Loucy (cell line): ENCODE data around the gene DDX10.

Source experiments
- H2AFZ ChIP-seq: fragments of 200-600 bp; sonication (generic); 2 replicates; pipeline ENCODE4 v1.6.0; 2016; ENCODE audit warnings: antibody characterized with exemption, mild to moderate bottlenecking, low read length, moderate library complexity
- H3F3A ChIP-seq: fragments of 200-600 bp; 2 replicates; pipeline ENCODE4 v1.6.0; 2016; ENCODE audit warnings: antibody characterized with exemption, low read depth, mild to moderate bottlenecking
- H3K27me3 ChIP-seq: fragments of 200-600 bp; sonication (generic); 2 replicates; pipeline ENCODE4 v1.6.1; 2014; ENCODE audit warnings: low read length, mild to moderate bottlenecking; ENCODE audit not compliant: insufficient read depth, poor library complexity, severe bottlenecking
- H3K36me3 ChIP-seq: fragments of 200-600 bp; sonication (generic); 2 replicates; pipeline ENCODE4 v1.6.1; 2016; ENCODE audit warnings: low read length; ENCODE audit not compliant: insufficient read depth
- H3K4me1 ChIP-seq: fragments of 200-600 bp; sonication (generic); 2 replicates; pipeline ENCODE4 v1.5.1; 2014; ENCODE audit warnings: low read length, mild to moderate bottlenecking; ENCODE audit not compliant: insufficient read depth, poor library complexity, severe bottlenecking
- H3K4me2 ChIP-seq: fragments of 200-600 bp; sonication (generic); 2 replicates; pipeline ENCODE4 v1.6.0; 2014; ENCODE audit warnings: antibody characterized with exemption, low read length, low read depth, mild to moderate bottlenecking; ENCODE audit not compliant: poor library complexity, severe bottlenecking
- H3K4me3 ChIP-seq: fragments of 200-600 bp; sonication (generic); 2 replicates; pipeline ENCODE4 v1.5.1; 2014; ENCODE audit warnings: low read length, mild to moderate bottlenecking, mixed read lengths; ENCODE audit not compliant: poor library complexity, severe bottlenecking
- H3K79me2 ChIP-seq: fragments of 200-600 bp; sonication (generic); 2 replicates; pipeline ENCODE4 v1.6.1; 2014; ENCODE audit warnings: low read length; ENCODE audit not compliant: insufficient read depth
- H3K9ac ChIP-seq: fragments of 200-600 bp; sonication (generic); 2 replicates; pipeline ENCODE4 v1.6.0; 2014; ENCODE audit warnings: mild to moderate bottlenecking, low read depth, low read length, moderate library complexity; ENCODE audit not compliant: poor library complexity, severe bottlenecking
- H3K9me2 ChIP-seq: fragments of 200-600 bp; sonication (generic); replicated peaks from 2 replicates; pipeline ENCODE4 v1.6.1; 2016; ENCODE audit warnings: low read depth, low read length, mixed read lengths
- H3K9me3 ChIP-seq: fragments of 200-600 bp; sonication (generic); 2 replicates; pipeline ENCODE4 v1.6.1; 2014; ENCODE audit warnings: mild to moderate bottlenecking, antibody characterized with exemption, low read length, low read depth; ENCODE audit not compliant: insufficient read depth
- H4K20me1 ChIP-seq: fragments of 200-600 bp; sonication (generic); 2 replicates; pipeline ENCODE4 v1.6.0; 2014; ENCODE audit warnings: antibody characterized with exemption, low read length, mild to moderate bottlenecking; ENCODE audit not compliant: insufficient read depth, poor library complexity, severe bottlenecking
- CTCF ChIP-seq: fragments of 200-600 bp; sonication (generic); conservative IDR thresholded peaks from 2 replicates; pipeline ENCODE4 v1.5.1; 2014; ENCODE audit warnings: mild to moderate bottlenecking, antibody characterized with exemption, low read length
- EZH2phosphoT487 ChIP-seq: fragments of 200-600 bp; IDR thresholded peaks from 2 replicates; pipeline ENCODE4 v1.6.1; 2018; ENCODE audit warnings: antibody characterized with exemption, mild to moderate bottlenecking, moderate library complexity, borderline replicate concordance

The DDX10 gene

DNA sequence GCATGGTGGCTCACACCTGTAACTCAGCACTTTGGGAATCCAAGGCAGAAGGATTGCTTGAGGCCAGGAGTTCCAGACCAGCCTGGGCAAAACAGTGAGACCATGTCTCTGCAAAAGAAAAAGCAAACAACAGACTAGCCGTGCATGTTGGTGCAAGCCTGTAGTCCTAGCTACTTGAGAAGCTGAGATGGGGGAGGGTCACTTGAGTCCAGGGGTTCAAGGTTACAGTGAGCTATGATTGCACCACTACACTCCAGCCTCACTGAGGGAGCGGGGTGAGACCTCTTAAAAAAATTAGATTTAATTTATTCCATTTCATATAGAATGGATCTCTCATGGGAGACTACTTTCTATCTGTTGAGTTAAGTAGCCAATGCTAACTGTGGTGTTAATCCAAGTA is 50.4 kb downstream of the DDX10 start:
- Histone ChIP-seq H3K9me3 (no peaks in the 10 kb centered on the region), H3K9ac (no peak overlapping the region), H3K9me2 (no peaks in the 10 kb centered on the region), H3K4me1 (no peaks in the 10 kb centered on the region), H3K4me3 (no peak overlapping the region), H3K79me2 (peaks cover 7% of the 10 kb centered on the region; the same call in 1 of the 2 replicates), H3K27me3 (no peaks in the 10 kb centered on the region), H4K20me1 (no peaks in the 10 kb centered on the region), H3F3A (no peaks in the 10 kb centered on the region), H2AFZ (no peak overlapping the region), H3K4me2 (no peak overlapping the region), H3K36me3 (peaks cover 36% of the 10 kb centered on the region; the same call in 1 of the 2 replicates)
- no peak for TF ChIP-seq EZH2phosphoT487
- TF ChIP-seq CTCF: no peak

DNA sequence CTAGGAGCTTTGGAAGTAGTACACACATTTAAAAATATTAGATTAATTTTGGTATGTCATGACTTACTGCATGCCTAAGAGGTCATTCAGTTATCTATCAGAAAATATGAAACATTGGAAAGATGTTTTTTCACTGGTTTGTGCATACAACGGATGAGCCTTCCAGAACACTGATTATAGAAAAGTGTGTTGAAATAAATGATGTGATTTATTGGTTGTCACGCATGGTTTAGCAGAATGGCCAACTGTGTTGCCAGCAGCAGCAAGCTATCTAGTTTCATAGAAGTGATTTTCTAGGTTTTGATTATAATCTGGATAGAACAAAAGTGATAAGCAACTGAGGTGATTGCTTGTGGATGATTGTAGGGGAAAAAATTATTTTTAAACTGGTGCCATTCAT is 53.6 kb downstream of the DDX10 start:
- no peaks in the 10 kb centered on the region for H3F3A ChIP-seq
- peaks cover 46% of the 10 kb centered on the region; the same call in 1 of the 2 replicates for H3K36me3 ChIP-seq
- no peaks in the 10 kb centered on the region for H3K4me1 ChIP-seq
- no peak for TF ChIP-seq EZH2phosphoT487
- no peak for TF ChIP-seq CTCF
- H3K9ac ChIP-seq: no peak overlapping the region
- H4K20me1 ChIP-seq: no peaks in the 10 kb centered on the region
- H3K4me2 ChIP-seq: no peak overlapping the region
- H2AFZ ChIP-seq: no peak overlapping the region
- H3K79me2 ChIP-seq: peaks cover 6% of the 10 kb centered on the region; the same call in 1 of the 2 replicates
- H3K9me2 ChIP-seq: no peaks in the 10 kb centered on the region
- H3K4me3 ChIP-seq: no peak overlapping the region
- H3K27me3 ChIP-seq: no peaks in the 10 kb centered on the region
- H3K9me3 ChIP-seq: no peaks in the 10 kb centered on the region

DNA sequence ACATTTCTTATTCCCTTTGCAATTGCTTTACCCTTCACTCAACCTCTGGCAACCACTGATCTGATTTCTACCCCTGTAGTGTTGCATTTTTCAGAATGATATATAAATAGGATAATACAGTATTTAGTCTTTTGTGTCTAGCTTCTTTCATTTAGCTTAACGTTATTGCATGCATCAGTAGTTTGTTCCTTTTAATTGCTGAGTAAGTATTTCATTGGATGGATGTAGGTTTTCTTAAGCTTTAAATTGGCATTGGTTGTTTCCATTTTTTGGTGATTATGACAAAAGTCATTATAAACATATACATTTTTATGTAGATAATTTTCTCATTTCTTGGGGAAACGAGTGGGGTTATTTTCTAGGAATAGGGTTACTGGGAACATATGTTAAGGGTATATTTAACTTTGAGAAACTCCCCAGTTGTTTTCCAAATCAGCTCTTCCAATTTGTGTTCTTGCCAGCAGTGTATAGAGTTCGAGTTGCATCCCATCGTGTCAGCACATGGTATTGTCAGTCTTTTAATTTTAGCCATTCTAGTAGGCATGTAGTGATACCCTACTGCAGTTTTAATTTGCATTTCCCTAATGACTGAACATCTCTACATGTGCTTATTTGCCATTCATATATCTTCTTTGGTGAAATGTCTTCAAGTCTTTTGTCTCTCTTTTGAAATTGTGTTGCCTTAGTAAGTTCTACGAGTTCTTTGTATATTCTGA is 60.3 kb downstream of the DDX10 start:
- Histone ChIP-seq H3K4me1 (no peaks in the 10 kb centered on the region), H3K36me3 (peaks cover 36% of the 10 kb centered on the region; the same call in 1 of the 2 replicates), H3K4me3 (no peak overlapping the region), H3K9me2 (no peaks in the 10 kb centered on the region), H3F3A (no peaks in the 10 kb centered on the region), H3K4me2 (no peak overlapping the region), H3K9me3 (no peaks in the 10 kb centered on the region), H3K9ac (no peak overlapping the region), H4K20me1 (no peaks in the 10 kb centered on the region), H2AFZ (no peak overlapping the region), H3K79me2 (peaks cover 9% of the 10 kb centered on the region; the same call in 1 of the 2 replicates), H3K27me3 (no peaks in the 10 kb centered on the region)
- TF ChIP-seq EZH2phosphoT487 (no peak), CTCF (no peak)
